ENCODE measurements around the gene STYK1. TPM values are rescaled to one million over a fixed set of nuclear protein-coding genes. Genes with fewer than 3 reads are reported as not detected.

Gene STYK1
- total and polyA plus RNA-seq, 4 donors, result 0.03 to 1.3 (median 0.08) TPM; not detected in 1

- DNase-seq (ENCODE audit: low spot score), result no peak
- Histone ChIP-seq H3K27ac (ENCODE audit: low read depth in 1 of 2, low read length in 2 of 2) (peak overlapping the region in 1 of 2 donors; percentile 5), H3K4me1 (ENCODE audit: control insufficient read depth in 4 of 4, insufficient read depth in 4 of 4, low read length in 3 of 4) (peaks cover 0 to 5% (median under 1%) of the 10 kb centered on the region in 4 donors), H3K9me3 (ENCODE audit: control insufficient read depth in 4 of 4, low read length in 3 of 4) (no peaks in the 10 kb centered on the region), H3K9ac (ENCODE audit: low read depth in 1 of 2, low read length in 2 of 2) (no peak overlapping the region), H3K4me3 (ENCODE audit: low read depth in 1 of 3, low read length in 3 of 3) (no peak overlapping the region), H3K36me3 (ENCODE audit: control insufficient read depth in 4 of 4, insufficient read depth in 3 of 4, low read depth in 1 of 4, low read length in 3 of 4) (peaks cover 0 to 24% (median 13%) of the 10 kb centered on the region in 4 donors), H3K27me3 (ENCODE audit: control insufficient read depth in 4 of 4, insufficient read depth in 4 of 4, low read length in 3 of 4) (no peaks in the 10 kb centered on the region)
- 75% methylated on average over 4 of the region's 4 CpGs for WGBS
- TF ChIP-seq FOXA2 (IDR thresholded peaks at IDR 0.05) (no peak), EGR1 (IDR thresholded peaks at IDR 0.05; ENCODE audit: low read depth in 2 of 2) (no peak), YY1 (IDR thresholded peaks at IDR 0.05) (no peak), TAF1 (conservative IDR thresholded peaks at IDR 0.05) (no peak), REST (IDR thresholded peaks at IDR 0.05) (no peak), RAD21 (IDR thresholded peaks at IDR 0.05) (no peak), ZBTB33 (IDR thresholded peaks at IDR 0.05) (no peak), JUND (IDR thresholded peaks at IDR 0.05) (no peak), HNF4A (conservative IDR thresholded peaks at IDR 0.05) (no peak), SP1 (IDR thresholded peaks at IDR 0.05) (no peak), RXRA (IDR thresholded peaks at IDR 0.05) (no peak), FOXA1 (IDR thresholded peaks at IDR 0.05) (no peak), GABPA (IDR thresholded peaks at IDR 0.05 in 1 of 2, conservative IDR thresholded peaks at IDR 0.05 in 1 of 2) (no peak), NR2F2 (IDR thresholded peaks at IDR 0.05) (no peak), CTCF (IDR thresholded peaks at IDR 0.05; ENCODE audit: low read depth, low read length, missing input control) (no peak), ATF3 (IDR thresholded peaks at IDR 0.05) (no peak), HNF4G (IDR thresholded peaks at IDR 0.05) (no peak), MAX (IDR thresholded peaks at IDR 0.05) (no peak)
These were observed 44.5 kb upstream of the STYK1 start for GRCh38 chr12:10718279-10718821.

All from liver (tissue), 9 donors.